ENCODE measurements around the gene ROR2.

- TF ChIP-seq, protein P1, sequence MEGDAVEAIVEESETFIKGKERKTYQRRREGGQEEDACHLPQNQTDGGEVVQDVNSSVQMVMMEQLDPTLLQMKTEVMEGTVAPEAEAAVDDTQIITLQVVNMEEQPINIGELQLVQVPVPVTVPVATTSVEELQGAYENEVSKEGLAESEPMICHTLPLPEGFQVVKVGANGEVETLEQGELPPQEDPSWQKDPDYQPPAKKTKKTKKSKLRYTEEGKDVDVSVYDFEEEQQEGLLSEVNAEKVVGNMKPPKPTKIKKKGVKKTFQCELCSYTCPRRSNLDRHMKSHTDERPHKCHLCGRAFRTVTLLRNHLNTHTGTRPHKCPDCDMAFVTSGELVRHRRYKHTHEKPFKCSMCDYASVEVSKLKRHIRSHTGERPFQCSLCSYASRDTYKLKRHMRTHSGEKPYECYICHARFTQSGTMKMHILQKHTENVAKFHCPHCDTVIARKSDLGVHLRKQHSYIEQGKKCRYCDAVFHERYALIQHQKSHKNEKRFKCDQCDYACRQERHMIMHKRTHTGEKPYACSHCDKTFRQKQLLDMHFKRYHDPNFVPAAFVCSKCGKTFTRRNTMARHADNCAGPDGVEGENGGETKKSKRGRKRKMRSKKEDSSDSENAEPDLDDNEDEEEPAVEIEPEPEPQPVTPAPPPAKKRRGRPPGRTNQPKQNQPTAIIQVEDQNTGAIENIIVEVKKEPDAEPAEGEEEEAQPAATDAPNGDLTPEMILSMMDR (conservative IDR thresholded peaks at IDR 0.05 in 1 of 2, IDR thresholded peaks at IDR 0.05 in 1 of 2; ENCODE audit: extremely low read depth in 1 of 2, insufficient read depth in 1 of 2, low read depth in 1 of 2, low read length in 2 of 2), result no peak
- no peak for TF ChIP-seq EZH2 (IDR thresholded peaks at IDR 0.05; ENCODE audit: borderline replicate concordance, low read length)
Measured at GRCh38 chr9:91986248-91986647, 36.2 kb upstream of the ROR2 start.

Measured in mammary epithelial cell (primary cell).